ENCODE results near the gene NOS1AP.

Gene NOS1AP

DNA sequence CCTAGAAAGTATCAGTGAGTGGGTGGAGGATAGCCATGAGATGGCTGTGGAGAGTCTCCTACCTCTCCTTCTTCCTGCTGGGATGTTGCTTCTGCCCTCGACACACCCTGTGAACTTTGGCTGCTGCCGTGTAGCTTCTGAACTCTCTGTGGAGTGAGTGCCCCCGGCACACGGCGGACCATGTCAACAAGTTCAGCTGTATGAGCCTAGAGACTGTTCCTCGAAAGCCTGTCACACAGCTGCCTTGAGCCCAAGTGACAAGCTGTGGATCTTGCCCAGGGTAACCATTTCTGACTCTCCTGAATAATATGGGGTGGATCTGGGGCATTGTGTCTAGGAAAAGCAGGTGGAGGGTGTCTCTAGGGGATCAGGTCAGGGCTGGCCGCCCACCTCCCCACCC, 143.2 kb downstream of the NOS1AP start:
- no peaks in the 10 kb centered on the region for H3K4me1 Mint-ChIP-seq
- H3K36me3 Mint-ChIP-seq, result no peaks in the 10 kb centered on the region
- H3K27ac Mint-ChIP-seq, result no peak overlapping the region
- no peak overlapping the region for H3K4me3 Mint-ChIP-seq
- H3K27me3 Mint-ChIP-seq, result peaks cover 10% of the 10 kb centered on the region
- no peaks in the 10 kb centered on the region for H3K9me3 Mint-ChIP-seq
- no peak for ATAC-seq

DNA sequence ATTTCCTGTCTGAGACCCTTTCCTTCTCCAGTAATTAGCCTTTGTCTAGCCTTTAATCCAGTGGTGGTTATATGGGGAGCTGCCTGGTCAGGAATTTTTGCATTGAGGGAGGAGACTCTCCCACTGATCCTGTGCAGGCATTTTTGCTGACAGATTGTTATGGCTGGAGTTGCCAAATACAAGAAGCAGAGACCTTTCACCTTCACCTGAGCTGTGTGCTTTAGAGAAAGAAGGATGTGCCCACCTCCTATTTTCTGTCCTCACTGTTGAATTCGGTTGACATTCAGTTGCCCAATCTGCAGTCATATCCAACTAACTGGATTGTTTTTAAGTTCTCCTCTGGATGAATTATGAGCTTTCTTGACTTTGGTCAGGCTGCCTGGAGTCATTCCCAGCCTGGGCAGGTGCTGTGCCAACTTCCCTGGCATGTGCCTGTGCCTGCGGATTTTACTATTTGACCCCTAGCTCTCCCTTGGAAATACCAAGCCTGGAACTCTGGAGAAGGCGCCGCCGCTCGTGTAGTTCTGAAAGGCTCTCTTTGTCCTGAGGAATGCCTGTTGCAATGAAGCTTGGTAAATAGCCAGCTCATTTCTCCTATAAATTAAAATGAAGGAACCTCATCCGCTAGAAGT, 143.9 kb downstream of the NOS1AP start:
- no peak overlapping the region for H3K27ac Mint-ChIP-seq
- no peaks in the 10 kb centered on the region for H3K9me3 Mint-ChIP-seq
- ATAC-seq, result no peak
- no peaks in the 10 kb centered on the region for H3K36me3 Mint-ChIP-seq
- H3K4me1 Mint-ChIP-seq, result no peaks in the 10 kb centered on the region
- peaks cover 13% of the 10 kb centered on the region for H3K27me3 Mint-ChIP-seq
- no peak overlapping the region for H3K4me3 Mint-ChIP-seq

DNA sequence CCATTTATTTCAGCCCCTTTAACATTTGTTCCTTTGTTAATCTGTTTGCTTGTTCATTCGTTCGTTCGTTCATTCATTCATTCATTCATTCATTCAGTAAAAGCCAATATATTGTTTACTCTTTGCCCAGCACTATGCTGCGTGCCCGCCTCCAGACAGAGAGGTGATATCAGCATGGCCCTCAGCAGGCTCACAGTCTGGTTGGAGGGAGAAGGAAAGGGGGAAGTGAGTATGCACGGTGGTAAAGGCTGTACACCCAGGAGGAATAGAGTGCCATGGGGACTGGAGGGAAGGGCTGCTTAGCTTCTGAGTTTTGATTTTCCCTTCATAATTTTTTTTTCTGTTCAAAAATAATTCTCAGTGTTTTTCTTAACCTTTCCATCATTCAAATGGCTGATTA, 144.7 kb downstream of the NOS1AP start:
- H3K27me3 Mint-ChIP-seq, result peaks cover 13% of the 10 kb centered on the region
- ATAC-seq, result no peak
- no peaks in the 10 kb centered on the region for H3K4me1 Mint-ChIP-seq
- H3K36me3 Mint-ChIP-seq, result no peaks in the 10 kb centered on the region
- H3K27ac Mint-ChIP-seq, result no peak overlapping the region
- H3K4me3 Mint-ChIP-seq, result no peak overlapping the region
- H3K9me3 Mint-ChIP-seq, result no peaks in the 10 kb centered on the region

DNA sequence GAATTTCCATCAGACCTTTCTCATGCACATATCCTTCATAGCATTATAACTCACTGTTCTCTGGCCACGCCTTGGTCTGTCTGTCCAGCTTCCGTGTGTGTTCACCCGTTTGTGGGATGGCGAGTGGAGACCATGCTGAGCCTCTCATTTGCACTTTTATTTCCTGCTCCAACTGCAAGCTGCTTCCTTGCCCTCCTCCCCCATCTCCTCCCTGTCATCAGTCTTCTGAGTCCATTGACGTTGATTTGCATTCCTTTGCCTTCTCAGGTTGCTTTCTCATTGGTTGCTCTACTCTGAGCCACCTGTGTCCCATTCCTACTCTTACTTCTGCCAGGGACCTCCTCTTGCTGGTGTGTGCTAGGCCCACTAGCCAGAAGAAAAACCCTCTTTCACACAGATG, 146.4 kb downstream of the NOS1AP start:
- H3K9me3 Mint-ChIP-seq, result no peaks in the 10 kb centered on the region
- no peak overlapping the region for H3K27ac Mint-ChIP-seq
- ATAC-seq, result no peak
- no peaks in the 10 kb centered on the region for H3K36me3 Mint-ChIP-seq
- peaks cover 29% of the 10 kb centered on the region for H3K27me3 Mint-ChIP-seq
- no peak overlapping the region for H3K4me3 Mint-ChIP-seq
- H3K4me1 Mint-ChIP-seq, result no peaks in the 10 kb centered on the region

DNA sequence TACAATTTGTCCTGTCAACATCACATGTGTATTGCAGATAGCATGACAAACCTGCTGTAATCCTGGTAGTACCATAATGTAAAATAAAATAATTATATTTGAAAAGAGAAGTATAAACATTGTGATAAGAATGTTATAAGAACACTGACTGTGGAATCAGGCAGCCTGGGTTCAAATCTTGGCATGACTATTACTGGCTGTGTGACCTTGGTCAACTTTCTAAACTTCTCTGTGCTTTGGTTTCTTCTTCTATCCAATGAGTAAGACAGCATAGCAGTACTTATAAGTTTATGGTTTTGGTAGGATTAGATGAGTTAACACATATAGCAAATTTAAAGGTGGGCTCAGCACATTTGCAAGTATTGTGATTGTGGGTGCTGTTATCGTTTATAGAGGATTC, 147.1 kb downstream of the NOS1AP start:
- Mint-ChIP-seq H3K27me3 (peaks cover 36% of the 10 kb centered on the region), H3K4me1 (no peaks in the 10 kb centered on the region), H3K27ac (no peak overlapping the region), H3K9me3 (no peaks in the 10 kb centered on the region), H3K36me3 (no peaks in the 10 kb centered on the region), H3K4me3 (no peak overlapping the region)
- ATAC-seq, result no peak

DNA sequence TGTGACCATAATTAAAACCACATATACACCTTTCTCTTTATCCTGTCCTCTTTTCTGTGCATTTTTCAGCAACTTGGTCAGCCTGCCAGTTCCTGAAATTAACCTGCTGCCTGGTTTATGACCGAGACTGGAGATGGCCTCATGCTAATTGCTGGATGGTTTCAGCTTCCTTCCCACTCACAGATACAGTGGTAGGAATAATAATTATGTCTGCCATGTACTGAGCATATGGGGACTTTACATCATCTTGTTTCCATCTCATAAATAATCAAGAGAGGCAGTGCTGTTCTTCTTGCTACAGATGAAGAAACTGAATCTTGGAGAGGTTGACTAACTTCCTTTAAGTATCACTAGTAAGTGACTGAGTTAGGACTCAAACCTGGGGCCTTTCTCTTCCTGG, 148.2 kb downstream of the NOS1AP start:
- Mint-ChIP-seq H3K27me3 (peaks cover 40% of the 10 kb centered on the region), H3K27ac (no peak overlapping the region), H3K4me3 (no peak overlapping the region), H3K4me1 (no peaks in the 10 kb centered on the region), H3K36me3 (no peaks in the 10 kb centered on the region), H3K9me3 (no peaks in the 10 kb centered on the region)
- ATAC-seq, result no peak

DNA sequence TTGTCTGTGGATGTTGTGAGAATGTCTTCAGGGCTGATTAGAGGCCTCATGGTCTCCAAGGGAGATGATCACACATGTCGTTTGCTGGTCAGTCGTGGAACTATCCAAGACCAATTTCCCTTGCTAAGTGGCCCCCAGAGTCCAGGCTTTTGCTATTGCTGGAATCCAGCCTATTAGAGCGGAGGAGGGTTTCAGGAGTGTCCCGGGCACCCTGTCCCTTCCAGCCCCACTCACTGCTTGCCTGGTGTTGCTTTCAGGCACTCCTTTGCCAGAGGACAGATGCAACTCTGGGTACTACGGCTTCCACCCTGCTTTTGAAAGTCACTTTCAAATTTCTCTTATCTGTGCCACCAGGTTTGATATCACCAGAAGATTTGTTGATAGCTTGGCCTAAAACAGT, 149.1 kb downstream of the NOS1AP start:
- ATAC-seq, result no peak
- H3K27ac Mint-ChIP-seq, result no peak overlapping the region
- H3K27me3 Mint-ChIP-seq, result peaks cover 40% of the 10 kb centered on the region
- H3K4me1 Mint-ChIP-seq, result no peaks in the 10 kb centered on the region
- H3K9me3 Mint-ChIP-seq, result no peaks in the 10 kb centered on the region
- H3K36me3 Mint-ChIP-seq, result no peaks in the 10 kb centered on the region
- H3K4me3 Mint-ChIP-seq, result no peak overlapping the region

DNA sequence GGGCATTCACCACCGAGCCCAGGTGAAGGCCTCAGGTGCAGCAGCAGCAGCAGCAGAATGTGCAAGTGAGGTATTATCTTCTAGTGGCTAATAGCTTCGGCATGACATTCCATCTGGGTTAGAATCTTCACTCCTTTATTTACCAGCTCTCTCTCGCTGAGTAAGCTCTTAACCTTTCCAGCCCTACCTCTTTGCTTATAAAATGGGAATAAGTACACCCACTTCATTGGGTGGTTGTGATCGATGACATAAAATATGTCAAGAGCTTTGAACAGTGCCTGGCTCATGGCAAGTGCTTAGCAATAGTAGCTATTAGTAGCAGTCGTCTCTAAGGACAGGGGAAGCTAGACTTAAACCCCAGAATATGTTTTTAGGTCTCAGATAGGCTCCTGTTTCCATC, 149.5 kb downstream of the NOS1AP start:
- H3K9me3 Mint-ChIP-seq, result no peaks in the 10 kb centered on the region
- H3K4me3 Mint-ChIP-seq, result no peak overlapping the region
- H3K36me3 Mint-ChIP-seq, result no peaks in the 10 kb centered on the region
- ATAC-seq, result no peak
- no peaks in the 10 kb centered on the region for H3K4me1 Mint-ChIP-seq
- peaks cover 40% of the 10 kb centered on the region for H3K27me3 Mint-ChIP-seq
- H3K27ac Mint-ChIP-seq, result no peak overlapping the region

DNA sequence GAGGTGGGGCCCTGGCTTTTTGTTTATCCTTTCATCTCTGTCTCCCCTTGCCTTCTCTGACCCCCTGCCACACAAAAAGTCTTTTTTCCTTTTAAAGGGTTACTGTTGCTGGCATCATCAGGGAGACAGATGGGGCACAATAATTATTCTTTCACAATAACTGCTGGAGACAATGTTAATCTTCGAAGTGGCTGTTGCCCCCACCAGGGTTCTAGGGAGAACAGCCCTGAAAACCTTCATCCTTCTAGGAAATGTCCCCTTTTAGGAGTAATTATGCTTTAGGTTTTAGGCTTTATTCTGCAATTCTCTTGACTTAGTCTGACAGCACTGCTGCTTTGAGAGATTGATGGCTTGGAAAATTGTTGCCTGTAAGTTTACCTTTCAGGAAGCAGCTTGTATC, 150.0 kb downstream of the NOS1AP start:
- Mint-ChIP-seq H3K36me3 (no peaks in the 10 kb centered on the region), H3K9me3 (no peaks in the 10 kb centered on the region), H3K27me3 (peaks cover 40% of the 10 kb centered on the region), H3K4me1 (no peaks in the 10 kb centered on the region), H3K27ac (no peak overlapping the region), H3K4me3 (no peak overlapping the region)
- no peak for ATAC-seq

DNA sequence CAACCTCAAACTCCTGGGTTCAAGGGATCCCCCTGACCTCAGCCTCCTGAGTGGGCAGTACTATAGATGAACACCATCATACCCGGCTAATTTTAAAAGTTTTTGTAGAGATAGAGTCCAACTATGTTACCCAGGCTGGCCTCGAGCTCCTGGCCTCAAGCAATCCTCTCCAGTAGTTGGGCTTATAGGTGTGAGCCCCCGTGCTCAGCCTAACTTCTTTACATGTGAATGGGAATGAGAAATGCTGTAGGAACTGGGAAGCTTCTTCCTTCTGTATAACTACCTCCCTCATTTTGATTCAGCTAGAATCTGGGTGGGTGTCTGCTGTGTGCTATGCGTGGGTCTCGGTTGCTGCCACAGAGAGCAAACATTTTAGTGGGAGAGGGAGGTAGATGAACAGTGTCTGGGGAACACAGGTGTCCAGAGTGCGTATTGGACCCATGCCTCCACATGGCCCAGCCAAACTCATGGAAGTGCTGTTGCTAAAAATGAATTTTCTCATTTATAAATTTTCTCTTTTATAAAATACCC, 150.6 kb downstream of the NOS1AP start:
- ATAC-seq, result no peak
- no peaks in the 10 kb centered on the region for H3K4me1 Mint-ChIP-seq
- H3K36me3 Mint-ChIP-seq, result no peaks in the 10 kb centered on the region
- H3K27me3 Mint-ChIP-seq, result peaks cover 40% of the 10 kb centered on the region
- no peak overlapping the region for H3K27ac Mint-ChIP-seq
- no peak overlapping the region for H3K4me3 Mint-ChIP-seq
- H3K9me3 Mint-ChIP-seq, result no peaks in the 10 kb centered on the region

DNA sequence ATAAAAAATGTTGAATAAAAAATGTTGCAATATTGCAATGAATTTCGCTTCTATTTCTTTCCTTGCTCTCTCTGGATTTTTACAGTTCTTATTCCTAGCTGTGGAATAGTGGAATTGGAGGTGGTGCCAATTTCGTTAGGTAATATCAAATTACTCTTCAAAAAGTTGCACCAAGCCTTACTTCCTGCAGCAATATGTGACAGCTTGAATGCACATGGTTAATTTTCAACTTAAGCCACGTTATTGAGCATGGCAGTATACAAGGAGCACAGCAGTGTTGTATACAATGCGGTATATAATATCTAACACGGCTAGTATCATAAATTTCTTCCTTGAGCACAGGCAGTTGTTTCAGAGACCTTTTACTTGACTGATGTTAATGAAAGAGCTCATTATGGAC, 152.5 kb downstream of the NOS1AP start:
- no peaks in the 10 kb centered on the region for H3K36me3 Mint-ChIP-seq
- peaks cover 37% of the 10 kb centered on the region for H3K27me3 Mint-ChIP-seq
- H3K27ac Mint-ChIP-seq, result no peak overlapping the region
- no peaks in the 10 kb centered on the region for H3K4me1 Mint-ChIP-seq
- ATAC-seq, result no peak
- H3K4me3 Mint-ChIP-seq, result no peak overlapping the region
- H3K9me3 Mint-ChIP-seq, result no peaks in the 10 kb centered on the region

DNA sequence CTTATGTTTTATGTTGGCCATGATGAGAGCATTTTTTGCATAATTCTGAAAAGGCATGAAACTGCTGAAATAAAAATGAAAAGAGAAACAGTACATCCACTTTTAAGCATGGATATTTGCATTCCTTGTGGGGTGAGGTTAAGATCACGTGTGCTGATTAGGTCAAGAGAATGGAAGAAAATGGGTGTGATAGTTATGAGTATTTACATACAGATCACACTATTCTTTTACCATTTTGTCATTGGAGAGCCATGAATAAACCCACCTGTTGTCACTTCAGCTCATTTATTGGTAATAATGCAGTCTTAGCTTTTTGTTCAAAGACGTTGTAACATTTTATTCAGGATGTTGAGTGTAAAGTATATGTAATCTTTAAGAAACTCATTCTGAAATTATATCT, 153.2 kb downstream of the NOS1AP start:
- Mint-ChIP-seq H3K4me1 (no peaks in the 10 kb centered on the region), H3K36me3 (no peaks in the 10 kb centered on the region), H3K4me3 (no peak overlapping the region), H3K27ac (no peak overlapping the region), H3K27me3 (peaks cover 30% of the 10 kb centered on the region), H3K9me3 (no peaks in the 10 kb centered on the region)
- ATAC-seq, result no peak

DNA sequence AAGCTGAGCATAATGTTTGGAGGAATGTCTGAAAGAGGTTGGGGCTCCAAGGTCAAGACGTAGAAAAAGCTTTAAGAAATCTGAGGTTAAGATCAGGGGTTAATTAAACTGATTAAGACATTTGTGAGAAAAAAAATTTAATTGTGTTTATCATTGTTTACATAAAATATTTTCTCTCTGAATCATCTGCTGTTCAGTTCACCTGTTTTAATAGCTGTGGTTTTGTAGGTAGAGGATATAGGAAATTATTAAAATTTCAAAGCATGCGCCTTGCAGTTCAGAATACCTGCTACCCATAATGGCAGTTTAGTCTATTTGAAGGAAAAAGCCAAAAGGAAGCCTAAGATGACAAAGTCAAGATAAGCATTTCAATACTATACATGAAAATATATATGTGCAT, 154.0 kb downstream of the NOS1AP start:
- Mint-ChIP-seq H3K4me1 (no peaks in the 10 kb centered on the region), H3K4me3 (no peak overlapping the region), H3K27me3 (peaks cover 27% of the 10 kb centered on the region), H3K9me3 (no peaks in the 10 kb centered on the region), H3K36me3 (no peaks in the 10 kb centered on the region), H3K27ac (no peak overlapping the region)
- no peak for ATAC-seq

DNA sequence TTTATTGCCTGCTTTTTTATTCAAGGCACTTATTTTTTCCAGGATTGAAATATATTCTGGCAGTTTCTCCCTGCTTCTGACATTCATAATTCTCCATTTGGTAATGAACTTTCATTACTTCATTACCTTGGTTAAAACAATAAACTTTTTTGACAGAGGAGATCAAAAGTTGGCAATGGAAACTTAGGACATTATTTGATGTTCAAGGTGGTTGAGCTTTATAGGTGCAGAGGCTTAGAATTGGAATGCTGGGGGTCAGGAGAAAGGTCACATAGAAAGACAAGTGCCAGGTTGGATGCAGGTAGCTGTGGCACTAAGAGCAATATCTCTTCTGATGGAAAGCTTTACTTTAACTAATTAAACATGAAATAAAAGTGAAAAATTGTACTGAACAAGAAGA, 154.8 kb downstream of the NOS1AP start:
- Mint-ChIP-seq H3K36me3 (no peaks in the 10 kb centered on the region), H3K27ac (no peak overlapping the region), H3K27me3 (peaks cover 27% of the 10 kb centered on the region), H3K9me3 (no peaks in the 10 kb centered on the region), H3K4me1 (peaks cover 3% of the 10 kb centered on the region), H3K4me3 (no peak overlapping the region)
- no peak for ATAC-seq

DNA sequence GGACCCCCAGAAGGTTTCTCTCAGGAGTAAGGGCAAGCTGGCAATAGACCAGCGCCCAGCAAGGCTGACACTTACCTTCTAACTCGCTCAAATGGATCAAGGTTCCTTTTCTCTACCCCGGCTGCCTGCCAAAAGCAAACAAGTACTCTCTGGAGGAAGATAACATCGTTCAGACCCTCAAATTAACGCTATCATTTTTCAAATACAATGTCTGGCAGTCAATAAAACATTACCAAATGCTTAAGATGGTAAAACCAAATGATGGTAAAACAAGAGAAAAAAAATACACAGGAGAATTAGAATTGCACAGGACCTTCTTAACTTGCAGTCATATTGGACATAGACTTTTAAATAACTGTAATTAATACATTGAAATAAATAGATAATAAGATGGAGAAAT, 159.1 kb downstream of the NOS1AP start:
- no peak for ATAC-seq
- peaks cover 18% of the 10 kb centered on the region for H3K4me1 Mint-ChIP-seq
- no peaks in the 10 kb centered on the region for H3K36me3 Mint-ChIP-seq
- H3K9me3 Mint-ChIP-seq, result no peaks in the 10 kb centered on the region
- H3K4me3 Mint-ChIP-seq, result no peak overlapping the region
- no peak overlapping the region for H3K27ac Mint-ChIP-seq
- H3K27me3 Mint-ChIP-seq, result no peaks in the 10 kb centered on the region

DNA sequence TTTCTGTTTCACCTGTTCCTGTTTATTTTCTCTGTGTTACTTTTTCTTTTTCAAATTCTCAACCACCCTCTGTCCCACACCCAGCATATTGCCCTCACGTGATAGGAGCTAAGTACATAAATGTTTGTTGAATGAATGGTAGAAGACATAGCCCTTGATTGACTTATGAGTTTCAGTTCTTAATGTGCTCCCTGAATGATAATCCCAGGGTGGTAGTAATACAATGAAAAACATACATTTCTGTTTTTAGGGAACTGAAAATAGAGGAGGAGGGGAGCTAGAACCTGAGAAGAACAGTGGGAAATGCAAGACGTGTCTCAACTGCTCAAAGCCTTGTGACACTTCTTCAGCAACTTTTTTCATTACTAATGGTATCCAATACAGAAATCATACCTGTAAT, 160.1 kb downstream of the NOS1AP start:
- Mint-ChIP-seq H3K27me3 (no peaks in the 10 kb centered on the region), H3K36me3 (no peaks in the 10 kb centered on the region), H3K27ac (no peak overlapping the region), H3K4me1 (peaks cover 18% of the 10 kb centered on the region), H3K9me3 (no peaks in the 10 kb centered on the region), H3K4me3 (no peak overlapping the region)
- peak; percentile 49 for ATAC-seq

DNA sequence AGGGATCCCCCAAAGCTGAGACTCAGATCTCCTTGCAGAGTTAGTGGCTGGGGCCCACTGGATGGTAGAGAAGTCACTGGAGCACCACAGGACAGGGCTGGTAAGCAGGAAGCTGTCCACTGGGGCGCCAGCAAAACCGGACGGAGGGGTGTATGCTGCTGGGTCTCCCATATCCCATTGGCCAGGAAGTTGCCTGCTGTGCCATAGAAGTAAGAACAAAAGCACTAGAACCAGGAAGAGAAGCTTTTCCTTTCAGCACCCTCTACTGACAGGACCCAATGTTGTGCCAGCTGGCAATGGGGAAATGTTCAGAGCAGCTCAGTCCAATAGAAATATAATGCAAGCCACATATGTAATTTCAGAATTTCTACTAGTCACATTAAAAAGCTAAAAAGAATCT, 160.6 kb downstream of the NOS1AP start:
- Mint-ChIP-seq H3K9me3 (no peaks in the 10 kb centered on the region), H3K4me1 (peaks cover 18% of the 10 kb centered on the region), H3K36me3 (no peaks in the 10 kb centered on the region), H3K27me3 (no peaks in the 10 kb centered on the region), H3K4me3 (no peak overlapping the region), H3K27ac (no peak overlapping the region)
- no peak for ATAC-seq

Data from stimulated activated memory B cell treated with anti-CD40 and anti-IgM and Interleukin-4, amounts not matched to agents 10 μg/mL and 1 μg/mL and 100 μg/mL, for 72 hours (primary cell).